H1 (cell line): ENCODE measurements around the gene CABCOCO1. TPM values are rescaled to one million over a fixed set of nuclear protein-coding genes. Genes with fewer than 3 reads are reported as not detected.

Experiments
- CTCF ChIA-PET: fragments of 300-600 bp; sonication (Branson Sonifier 250); formaldehyde crosslinking; loops from one replicate; lab custom pipeline; 2021; ENCODE audit not compliant: partially characterized antibody; lab: Charles Lee
- POLR2A ChIA-PET: fragments of 300-600 bp; sonication (Branson Sonifier 250); formaldehyde crosslinking; loops from one replicate; lab custom pipeline; 2021; ENCODE audit warnings: inconsistent platforms; ENCODE audit not compliant: partially characterized antibody; lab: Charles Lee
- DNase-seq, 2 experiments: peaks; one replicate each; pipeline versions ENCODE4 v3.0.0 to v3.0.0-alpha.2; 2010 to 2022; ENCODE audit warnings: low spot score in 2 of 2, low read depth in 1 of 2, mixed read lengths in 1 of 2
- FAIRE-seq: peaks from 2 replicates; lab custom pipeline; 2011; peaks lifted over from hg19 to GRCh38; lab: Jason Lieb, UNC
- H2AFZ ChIP-seq: 2 replicates; pipeline ENCODE4 v1.8.1; 2012; ENCODE audit warnings: low read length, inconsistent platforms
- H2AK5ac ChIP-seq: 2 replicates; pipeline ENCODE4 v1.6.1; 2013; ENCODE audit warnings: low read depth, low read length
- H2BK120ac ChIP-seq: replicated peaks from 2 replicates; pipeline ENCODE3; 2013; ENCODE audit warnings: low read depth, low read length, inconsistent platforms
- H2BK12ac ChIP-seq: 2 replicates; pipeline ENCODE4 v1.6.1; 2013; ENCODE audit warnings: low read depth, low read length
- H2BK15ac ChIP-seq: 2 replicates; pipeline ENCODE4 v1.6.1; 2013; ENCODE audit warnings: low read length
- H2BK20ac ChIP-seq: 2 replicates; pipeline ENCODE4 v1.6.1; 2013; ENCODE audit warnings: low read length
- H2BK5ac ChIP-seq: 2 replicates; pipeline ENCODE4 v1.6.1; 2013; ENCODE audit warnings: low read depth, low read length
- H3K14ac ChIP-seq: 2 replicates; pipeline ENCODE4 v1.6.1; 2013; ENCODE audit warnings: inconsistent platforms; ENCODE audit not compliant: insufficient read length
- H3K18ac ChIP-seq: 2 replicates; pipeline ENCODE4 v1.6.1; 2013; ENCODE audit warnings: low read length; ENCODE audit errors: extremely low read depth
- H3K23ac ChIP-seq: 2 replicates; pipeline ENCODE4 v1.6.1; 2013; ENCODE audit warnings: inconsistent platforms; ENCODE audit not compliant: insufficient read length
- H3K23me2 ChIP-seq: 2 replicates; pipeline ENCODE4 v1.6.1; 2013; ENCODE audit warnings: low read depth, low read length
- H3K27ac ChIP-seq: 2 replicates; pipeline ENCODE4 v1.6.1; 2011; ENCODE audit warnings: low read depth, low read length, inconsistent platforms
- H3K27me3 ChIP-seq, 4 experiments: replicated peaks in 1 of 4; 1 replicate in 1 of 4; 2 replicates in 3 of 4; pipeline versions ENCODE4 v1.6.1 to v1.8.1; 2011 to 2013; ENCODE audit warnings: low read length in 3 of 4, mild to moderate bottlenecking in 3 of 4, inconsistent platforms in 2 of 4, mixed read lengths in 2 of 4, moderate library complexity in 1 of 4; ENCODE audit not compliant: control insufficient read depth in 3 of 4, insufficient read depth in 3 of 4; ENCODE audit errors: extremely low read depth in 1 of 4
- H3K36me3 ChIP-seq, 4 experiments: 2 replicates each; pipeline versions ENCODE4 v1.6.1 to v1.8.1; 2011 to 2013; ENCODE audit warnings: mild to moderate bottlenecking in 4 of 4, low read length in 3 of 4, moderate library complexity in 2 of 4, control low read depth in 1 of 4, inconsistent platforms in 1 of 4; ENCODE audit not compliant: insufficient read depth in 4 of 4, control insufficient read depth in 2 of 4
- H3K4ac ChIP-seq: replicated peaks from 2 replicates; pipeline ENCODE3; 2013; ENCODE audit warnings: low read length, low read depth, mixed read lengths, inconsistent platforms; ENCODE audit not compliant: insufficient read length
- H3K4me1 ChIP-seq, 4 experiments: replicated peaks in 1 of 4; 1 replicate in 1 of 4; 2 replicates in 3 of 4; pipeline versions ENCODE4 v1.6.1 to v1.8.1; 2011 to 2013; ENCODE audit warnings: low read length in 3 of 4, inconsistent platforms in 2 of 4, mixed read lengths in 1 of 4; ENCODE audit not compliant: insufficient read depth in 4 of 4, control insufficient read depth in 3 of 4
- H3K4me2 ChIP-seq, 2 experiments: 2 replicates each; pipeline versions ENCODE4 v1.6.1 to v1.8.1; 2011 to 2013; ENCODE audit warnings: low read depth in 2 of 2, low read length in 2 of 2, control low read depth in 1 of 2, inconsistent platforms in 1 of 2, mild to moderate bottlenecking in 1 of 2; ENCODE audit not compliant: insufficient read depth in 1 of 2
- H3K4me3 ChIP-seq, 4 experiments: fragments of 200-600, 300-600 bp in 1 of 4; sonication (generic), shearing (Covaris generic), sonication (Bioruptor Twin) in 1 of 4; 2 replicates each; pipeline versions ENCODE4 v1.5.1 to v1.8.1; 2011 to 2016; ENCODE audit warnings: low read length in 4 of 4, low read depth in 3 of 4, control low read depth in 2 of 4, inconsistent platforms in 2 of 4, mild to moderate bottlenecking in 2 of 4, mixed read lengths in 1 of 4, moderate library complexity in 1 of 4; ENCODE audit not compliant: insufficient read depth in 2 of 4; ENCODE audit errors: extremely low read depth in 1 of 4
- H3K56ac ChIP-seq: replicated peaks from 2 replicates; pipeline ENCODE3; 2013; ENCODE audit warnings: low read depth, mild to moderate bottlenecking, mixed read lengths, low read length, inconsistent platforms; ENCODE audit not compliant: insufficient read length
- H3K79me1 ChIP-seq: 2 replicates; pipeline ENCODE4 v1.6.1; 2013; ENCODE audit warnings: low read depth, low read length, control low read depth
- H3K79me2 ChIP-seq, 2 experiments: 2 replicates each; pipeline versions ENCODE4 v1.6.1 to v1.8.1; 2012 to 2013; ENCODE audit warnings: low read length in 2 of 2, mild to moderate bottlenecking in 2 of 2, inconsistent platforms in 1 of 2; ENCODE audit not compliant: insufficient read depth in 2 of 2, control insufficient read depth in 1 of 2
- H3K9ac ChIP-seq, 4 experiments: replicated peaks in 1 of 4; 1 replicate in 1 of 4; 2 replicates in 3 of 4; pipeline versions ENCODE4 v1.6.1 to v1.8.1; 2011 to 2013; ENCODE audit warnings: low read depth in 3 of 4, low read length in 3 of 4, control low read depth in 2 of 4, mild to moderate bottlenecking in 2 of 4, moderate library complexity in 2 of 4, inconsistent platforms in 1 of 4; ENCODE audit errors: extremely low read depth in 1 of 4
- H3K9me3 ChIP-seq, 2 experiments: 2 replicates each; pipeline versions ENCODE4 v1.6.1 to v1.8.1; 2012 to 2013; ENCODE audit warnings: mild to moderate bottlenecking in 2 of 2, moderate library complexity in 2 of 2, control low read depth in 1 of 2, inconsistent platforms in 1 of 2, low read depth in 1 of 2, low read length in 1 of 2, mixed read lengths in 1 of 2; ENCODE audit not compliant: insufficient read depth in 2 of 2
- H4K20me1 ChIP-seq, 2 experiments: replicated peaks in 1 of 2; 2 replicates each; pipeline versions ENCODE3 to v1.8.1; 2011 to 2013; ENCODE audit warnings: inconsistent platforms in 2 of 2, low read length in 2 of 2, mild to moderate bottlenecking in 1 of 2; ENCODE audit not compliant: insufficient read depth in 2 of 2, control insufficient read depth in 1 of 2
- H4K5ac ChIP-seq: 2 replicates; pipeline ENCODE4 v1.6.1; 2013; ENCODE audit warnings: low read length, low read depth, mixed read lengths, inconsistent platforms; ENCODE audit not compliant: insufficient read length
- H4K8ac ChIP-seq: 2 replicates; pipeline ENCODE4 v1.8.0; 2013; ENCODE audit warnings: mild to moderate bottlenecking, moderate library complexity, low read length, inconsistent platforms; ENCODE audit not compliant: insufficient read depth; ENCODE audit errors: extremely low read depth
- H4K91ac ChIP-seq: replicated peaks from 2 replicates; pipeline ENCODE3; 2013; ENCODE audit warnings: low read length, mixed read lengths, inconsistent platforms; ENCODE audit not compliant: insufficient read length
- polyA plus RNA-seq, 7 experiments: library from polyadenylated mRNA; depleted of rRNA in 3 of 7; stranded (reverse) in 5 of 7; unstranded in 2 of 7; fragments of >200 nt in 5 of 7; fragments of 200-250 nt in 2 of 7; gene quantifications; 1 replicate in 5 of 7; 2 replicates in 1 of 7; 4 replicates in 1 of 7; pipeline versions ENCODE4 v1.2.1 to v1.2.3, GENCODE V29; 2011 to 2013; ENCODE audit warnings: missing spikeins in 2 of 7, mixed read lengths in 2 of 7
- total RNA-seq: library from RNA; stranded (reverse); fragmentation: NEBNext Ultra II Directional; extraction: Animal tissue kit (Norgen Biotek cat#: 25700); gene quantifications from 2 replicates; pipeline ENCODE4 v1.2.1, GENCODE V29; 2021
- TF ChIP-seq, protein P1 (sequence below): IDR thresholded peaks from 2 replicates; pipeline ENCODE4 v1.6.1; 2012; ENCODE audit warnings: low read length, inconsistent platforms

CABCOCO1 gene
- total and polyA plus RNA-seq, 2 of the 8 experiments (the other 6 are each of a cell fraction or from before 2014, with no cell fraction given): not detected

DNA sequence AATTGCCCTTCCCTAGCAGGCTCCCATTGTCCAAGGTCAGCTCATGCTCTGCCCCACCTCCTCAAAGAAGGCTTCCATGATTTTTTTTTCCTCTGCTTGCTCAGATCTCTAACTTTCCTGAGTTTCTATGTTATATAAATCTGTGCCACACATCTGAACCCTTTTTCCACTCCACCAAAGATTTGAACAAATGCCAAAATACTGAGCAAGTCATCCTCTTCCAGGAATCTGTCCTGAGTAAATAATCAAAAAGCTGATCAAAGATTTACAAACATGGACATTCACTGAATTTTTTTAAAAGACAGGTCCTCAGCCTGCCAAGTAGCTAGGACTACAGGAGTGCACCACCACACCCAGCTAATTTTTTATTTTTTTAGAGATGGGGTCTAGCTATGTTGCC lies 136.0 kb downstream of the CABCOCO1 start:
- H3K4ac ChIP-seq: no peak overlapping the region
- no peaks in the 10 kb centered on the region for H3K9me3 ChIP-seq
- DNase-seq: no peak
- no peak overlapping the region for H2BK5ac ChIP-seq
- ChIA-PET CTCF (interaction anchor here (0.6 to 1.5 kb wide), 3 partner anchors 10 to 51 kb away, joined by 3 to 5 read pairs (median 5); no protein-coding TSS in a partner anchor), POLR2A (no interaction called here)
- no peaks in the 10 kb centered on the region; a peak in 1 of 7 replicates for H3K4me1 ChIP-seq
- no peak overlapping the region for H3K4me3 ChIP-seq
- no peak overlapping the region for H3K18ac ChIP-seq
- H3K14ac ChIP-seq: no peak overlapping the region
- H4K5ac ChIP-seq: no peak overlapping the region
- no peaks in the 10 kb centered on the region for H3K79me1 ChIP-seq
- TF ChIP-seq, protein P1, sequence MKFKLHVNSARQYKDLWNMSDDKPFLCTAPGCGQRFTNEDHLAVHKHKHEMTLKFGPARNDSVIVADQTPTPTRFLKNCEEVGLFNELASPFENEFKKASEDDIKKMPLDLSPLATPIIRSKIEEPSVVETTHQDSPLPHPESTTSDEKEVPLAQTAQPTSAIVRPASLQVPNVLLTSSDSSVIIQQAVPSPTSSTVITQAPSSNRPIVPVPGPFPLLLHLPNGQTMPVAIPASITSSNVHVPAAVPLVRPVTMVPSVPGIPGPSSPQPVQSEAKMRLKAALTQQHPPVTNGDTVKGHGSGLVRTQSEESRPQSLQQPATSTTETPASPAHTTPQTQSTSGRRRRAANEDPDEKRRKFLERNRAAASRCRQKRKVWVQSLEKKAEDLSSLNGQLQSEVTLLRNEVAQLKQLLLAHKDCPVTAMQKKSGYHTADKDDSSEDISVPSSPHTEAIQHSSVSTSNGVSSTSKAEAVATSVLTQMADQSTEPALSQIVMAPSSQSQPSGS: no peak
- no peak overlapping the region for H3K56ac ChIP-seq
- no peak overlapping the region for H3K9ac ChIP-seq
- FAIRE-seq: no peak
- no peaks in the 10 kb centered on the region for H3K36me3 ChIP-seq
- H2AK5ac ChIP-seq: no peak overlapping the region
- H2BK15ac ChIP-seq: no peak overlapping the region
- H3K27ac ChIP-seq: no peak overlapping the region
- no peak overlapping the region for H2BK120ac ChIP-seq
- H4K20me1 ChIP-seq: no peaks in the 10 kb centered on the region
- no peaks in the 10 kb centered on the region for H3K23me2 ChIP-seq
- no peak overlapping the region for H3K4me2 ChIP-seq
- peaks cover 0 to 1% (median 0%) of the 10 kb centered on the region in 4 experiments; a peak in 1 of 7 replicates for H3K27me3 ChIP-seq
- H2BK20ac ChIP-seq: no peak overlapping the region
- no peak overlapping the region for H4K91ac ChIP-seq
- H3K23ac ChIP-seq: no peak overlapping the region
- H2BK12ac ChIP-seq: no peak overlapping the region
- H2AFZ ChIP-seq: no peak overlapping the region
- no peak overlapping the region for H4K8ac ChIP-seq
- no peaks in the 10 kb centered on the region for H3K79me2 ChIP-seq
